Right kidney (tissue), 9 donors: ENCODE measurements around the gene SUCNR1.
"Not testable (repeated sequence)": the region's sequence is repeated elsewhere in the genome, so short reads cannot be mapped to it uniquely, and the experiment has no call there.

ENCODE experiments used
- DNase-seq: peaks from one replicate; pipeline ENCODE4 v3.0.0-alpha.2; 2016
- long read RNA-seq, 8 donors: transcript quantifications; one replicate each; lab custom pipeline, GENCODE V29; 2026

The SUCNR1 gene
- long read RNA-seq, donor 1, full-length matches to known transcripts = 3 of 3 reads
- long read RNA-seq, donor 1, partial matches to known transcripts = 0 of 3 reads
- long read RNA-seq, donor 1, other reads (novel, unspliced or antisense) = 0 of 3 reads
- long read RNA-seq, donor 2 = 0 reads
- long read RNA-seq, donor 3, full-length matches to known transcripts = 3 of 3 reads
- long read RNA-seq, donor 3, partial matches to known transcripts = 0 of 3 reads
- long read RNA-seq, donor 3, other reads (novel, unspliced or antisense) = 0 of 3 reads
- long read RNA-seq, donor 4, full-length matches to known transcripts = 6 of 6 reads
- long read RNA-seq, donor 4, partial matches to known transcripts = 0 of 6 reads
- long read RNA-seq, donor 4, other reads (novel, unspliced or antisense) = 0 of 6 reads
- long read RNA-seq, donor 5, full-length matches to known transcripts = 3 of 3 reads
- long read RNA-seq, donor 5, partial matches to known transcripts = 0 of 3 reads
- long read RNA-seq, donor 5, other reads (novel, unspliced or antisense) = 0 of 3 reads
- long read RNA-seq, donor 6, full-length matches to known transcripts = 1 of 1 reads
- long read RNA-seq, donor 6, partial matches to known transcripts = 0 of 1 reads
- long read RNA-seq, donor 6, other reads (novel, unspliced or antisense) = 0 of 1 reads
- long read RNA-seq, donor 7, full-length matches to known transcripts = 4 of 4 reads
- long read RNA-seq, donor 7, partial matches to known transcripts = 0 of 4 reads
- long read RNA-seq, donor 7, other reads (novel, unspliced or antisense) = 0 of 4 reads
- long read RNA-seq, donor 8, full-length matches to known transcripts = 7 of 7 reads
- long read RNA-seq, donor 8, partial matches to known transcripts = 0 of 7 reads
- long read RNA-seq, donor 8, other reads (novel, unspliced or antisense) = 0 of 7 reads

DNA sequence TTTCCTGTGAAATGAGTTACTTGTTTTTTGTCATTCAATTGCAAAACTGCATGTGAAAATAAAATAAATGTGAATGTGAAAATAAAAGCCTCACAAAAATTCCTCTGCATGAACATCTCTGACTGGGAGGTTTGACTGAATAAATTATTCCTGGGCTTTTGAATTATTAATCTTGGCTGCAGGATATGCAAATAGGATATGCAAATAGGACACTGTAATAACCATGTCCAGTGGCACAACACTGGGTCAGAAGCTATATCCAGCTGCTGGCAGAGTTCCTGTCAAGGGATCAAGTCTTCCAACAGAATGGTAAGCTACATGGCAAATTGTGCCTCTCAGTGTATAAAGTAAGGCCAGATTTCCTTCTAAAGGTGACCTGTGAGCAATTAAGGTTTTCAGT is at the start of gene SUCNR1:
Gene SUCNR1, plus strand, starts transcription at position 246 of the 400 bp plus-strand sequence. CDS start 6,250 bp downstream, outside the sequence.
- no peak for DNase-seq

DNA sequence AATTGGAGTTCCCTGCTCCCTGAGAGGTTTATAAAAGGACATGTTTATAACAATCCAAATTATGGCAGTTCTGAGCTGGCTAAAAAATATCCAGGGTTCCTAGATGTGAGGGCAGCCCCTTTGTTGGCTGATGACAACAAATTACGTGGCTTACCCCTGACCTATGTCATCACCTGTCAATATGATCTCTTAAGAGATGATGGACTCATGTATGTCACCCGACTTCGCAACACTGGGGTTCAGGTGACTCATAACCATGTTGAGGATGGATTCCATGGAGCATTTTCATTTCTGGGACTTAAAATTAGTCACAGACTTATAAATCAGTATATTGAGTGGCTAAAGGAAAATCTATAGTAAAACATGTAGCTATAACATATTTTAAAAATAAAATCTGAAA is 45.6 kb upstream of the SUCNR1 start:
- no peak for DNase-seq

- no peak for DNase-seq
Measured at GRCh38 chr3:151835751-151836525, 37.5 kb upstream of the SUCNR1 start.

DNA sequence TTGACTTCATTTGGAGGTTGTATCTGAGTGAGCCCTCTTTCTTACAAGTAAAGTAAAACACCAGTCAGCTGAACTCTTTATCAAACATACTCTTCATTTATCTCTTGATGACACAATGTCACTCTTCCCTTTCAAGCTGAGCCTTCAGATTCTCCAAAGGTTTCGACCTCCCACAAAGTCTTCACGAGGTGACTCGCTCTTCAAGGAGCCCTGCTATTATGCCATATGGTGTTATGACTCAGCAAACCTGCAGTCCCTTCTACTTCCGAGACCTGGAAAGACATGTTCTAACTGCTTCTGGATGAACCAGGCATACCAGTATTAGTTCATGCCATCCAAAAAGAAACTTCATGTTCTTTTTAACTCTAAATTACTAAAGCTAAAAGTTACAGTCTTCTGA is 36.4 kb upstream of the SUCNR1 start:
- DNase-seq = no peak

DNA sequence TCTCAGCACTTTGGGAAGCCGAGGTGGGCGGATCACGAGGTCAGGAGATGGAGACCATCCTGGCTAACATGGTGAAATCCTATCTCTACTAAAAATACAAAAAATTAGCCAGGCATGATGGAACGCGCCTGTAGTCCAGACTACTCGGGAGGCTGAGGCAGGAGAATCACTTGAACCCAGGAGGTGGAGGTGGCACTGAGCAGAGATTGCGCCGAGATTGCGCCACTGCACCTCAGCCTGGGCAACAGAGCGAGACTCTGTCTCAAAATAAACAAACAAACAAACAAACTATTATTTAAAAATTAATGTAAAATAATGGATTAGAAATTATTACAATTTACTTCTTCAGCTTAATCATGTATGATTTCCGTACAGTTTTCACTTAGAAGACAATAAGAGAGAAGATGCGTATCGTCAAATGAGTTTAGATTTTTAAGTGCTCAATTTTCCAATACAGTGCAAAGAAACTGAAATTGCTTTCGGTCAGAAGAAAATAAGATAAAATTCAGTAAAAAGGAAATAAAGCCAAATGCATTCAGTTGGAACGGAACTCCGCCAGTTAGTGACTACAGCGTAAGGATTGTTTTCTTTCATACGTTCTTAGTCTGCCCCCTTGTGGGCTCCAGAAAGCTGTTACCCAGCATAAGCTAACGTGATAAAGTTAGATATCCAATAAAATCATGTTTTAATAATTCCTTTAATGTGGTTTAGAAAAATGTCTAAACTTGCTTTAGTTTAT is 34.7 kb upstream of the SUCNR1 start:
- DNase-seq = no peak

GRCh38 chr3:151839313-151839631 is 34.2 kb upstream of the SUCNR1 start:
- DNase-seq = no peak

GRCh38 chr3:151841801-151842200 is 31.6 kb upstream of the SUCNR1 start:
- DNase-seq = no peak

DNA sequence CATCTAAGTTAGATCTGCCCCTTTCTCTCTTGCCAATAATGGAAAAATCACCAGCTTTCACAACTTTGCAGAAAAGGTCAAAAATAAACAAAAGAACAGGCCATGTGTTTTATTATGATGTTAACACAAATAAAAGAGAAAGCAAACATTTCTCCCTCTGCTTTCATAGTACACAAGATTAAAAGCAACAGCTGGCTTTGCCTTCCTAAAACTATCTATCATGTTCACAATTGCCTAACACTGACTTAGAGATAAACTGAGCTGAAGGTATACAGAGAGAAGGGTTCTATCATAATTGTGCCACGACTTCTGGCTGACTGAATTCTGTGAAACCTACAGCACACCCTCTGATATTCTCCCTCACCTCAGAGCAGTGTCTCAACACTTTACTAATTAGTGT is 30.2 kb upstream of the SUCNR1 start:
- DNase-seq = no peak

DNA sequence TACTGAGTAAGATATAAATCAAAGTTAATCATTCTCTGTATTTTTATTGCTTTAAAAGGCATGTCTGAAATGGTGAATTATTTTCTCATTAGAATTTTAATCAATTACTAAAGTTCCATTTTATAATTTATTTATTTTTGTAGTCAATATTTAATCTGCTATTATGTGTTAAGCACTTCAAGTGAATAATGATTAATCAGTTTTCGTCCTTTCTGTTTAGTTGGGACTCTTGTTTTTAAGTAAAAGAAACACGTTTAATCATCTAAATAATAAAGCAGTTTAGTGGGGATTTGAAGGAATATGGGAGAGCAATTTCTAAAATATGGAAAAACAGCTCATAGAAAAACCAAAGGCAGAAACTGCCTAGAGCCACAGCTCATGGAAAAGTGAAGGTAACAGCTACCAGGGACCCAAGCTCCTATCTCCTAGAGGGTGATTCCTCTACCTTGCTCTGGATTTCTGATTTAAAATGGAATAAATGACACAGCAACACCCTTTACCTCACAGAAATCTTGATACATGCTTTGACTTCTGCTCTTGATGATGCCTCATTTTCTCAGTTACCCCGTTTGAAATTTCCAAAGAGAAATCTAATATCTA is 28.0 kb upstream of the SUCNR1 start:
- no peak for DNase-seq

DNA sequence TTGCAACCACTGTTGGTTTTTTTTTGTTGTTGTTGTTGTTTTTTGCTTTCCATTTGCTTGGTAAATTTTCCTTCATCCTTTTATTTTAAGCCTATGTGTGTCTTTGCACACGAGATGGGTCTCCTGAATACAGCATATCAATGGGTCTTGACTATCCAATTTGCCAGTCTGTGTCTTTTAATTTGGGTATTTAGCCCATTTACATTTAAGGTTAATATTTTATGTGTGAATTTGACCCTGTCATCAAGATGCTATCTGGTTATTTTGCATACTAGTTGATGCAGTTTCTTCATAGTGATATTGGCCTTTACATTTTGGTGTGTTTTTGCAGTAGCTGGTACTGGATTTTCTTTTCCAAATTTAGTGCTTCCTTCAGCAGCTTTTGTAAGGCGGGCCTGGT is 23.4 kb upstream of the SUCNR1 start:
- not testable (repeated sequence) for DNase-seq

- no peak for DNase-seq
Measured at GRCh38 chr3:151852074-151852811, 21.2 kb upstream of the SUCNR1 start.

DNA sequence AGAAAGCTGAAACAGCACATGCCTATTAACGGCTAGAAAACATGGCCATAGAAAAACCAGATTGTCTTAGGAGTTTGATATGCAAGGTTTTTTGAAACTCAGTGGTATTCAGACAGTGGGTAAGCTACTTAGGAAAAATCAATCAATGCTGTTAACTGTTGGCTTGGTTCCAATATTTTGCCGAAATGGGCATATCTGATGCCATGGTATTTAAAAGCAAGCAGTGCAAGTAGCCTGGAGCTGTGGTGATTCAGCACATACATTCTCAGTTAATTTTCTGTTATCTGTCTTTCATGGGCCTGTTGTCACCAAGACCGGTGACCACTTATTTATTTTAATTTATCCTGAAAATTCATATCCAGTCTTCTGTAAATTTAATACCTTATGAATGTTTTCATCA is 17.3 kb upstream of the SUCNR1 start:
- DNase-seq = no peak

DNA sequence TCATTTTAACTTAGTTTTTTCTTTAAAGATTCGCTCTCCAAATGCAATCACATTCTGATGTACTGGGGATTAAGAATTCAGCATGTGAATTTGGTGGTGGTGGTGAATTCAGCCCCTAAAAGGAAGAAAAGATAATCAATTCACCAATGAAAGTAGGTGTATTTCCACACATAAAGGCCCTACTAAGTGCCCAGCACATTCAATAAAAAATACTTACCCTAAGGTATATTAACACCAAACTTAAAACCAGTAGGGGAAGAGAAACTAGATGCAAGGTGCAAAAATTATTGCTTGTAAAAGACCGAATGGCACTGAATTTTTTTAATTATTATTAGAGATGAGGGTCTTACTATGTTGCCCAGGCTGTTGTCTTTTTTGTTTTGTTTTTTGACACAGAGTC is 16.8 kb upstream of the SUCNR1 start:
- DNase-seq = no peak

DNA sequence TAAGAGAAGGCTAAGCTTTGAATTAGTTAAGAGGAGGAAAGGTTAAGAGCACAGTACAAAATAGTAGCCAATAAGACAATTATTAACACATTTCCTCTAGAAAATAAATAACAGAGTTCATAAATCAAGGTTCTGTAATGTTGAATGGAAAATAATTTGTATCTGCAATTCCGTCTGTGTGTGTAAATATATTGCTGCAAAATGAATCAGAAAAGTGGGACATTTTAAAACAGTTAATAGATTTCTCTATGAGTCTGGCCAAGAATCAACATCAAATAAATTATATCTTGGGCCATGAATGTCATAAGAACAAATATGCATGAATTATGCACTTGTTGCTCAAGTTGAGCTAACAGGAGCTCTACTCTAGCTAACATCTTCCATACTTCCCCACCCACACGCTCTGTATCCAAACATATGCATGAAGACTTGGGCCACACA is 14.2 kb upstream of the SUCNR1 start:
- no peak for DNase-seq

GRCh38 chr3:151859905-151860304 is 13.5 kb upstream of the SUCNR1 start:
- DNase-seq = no peak

DNA sequence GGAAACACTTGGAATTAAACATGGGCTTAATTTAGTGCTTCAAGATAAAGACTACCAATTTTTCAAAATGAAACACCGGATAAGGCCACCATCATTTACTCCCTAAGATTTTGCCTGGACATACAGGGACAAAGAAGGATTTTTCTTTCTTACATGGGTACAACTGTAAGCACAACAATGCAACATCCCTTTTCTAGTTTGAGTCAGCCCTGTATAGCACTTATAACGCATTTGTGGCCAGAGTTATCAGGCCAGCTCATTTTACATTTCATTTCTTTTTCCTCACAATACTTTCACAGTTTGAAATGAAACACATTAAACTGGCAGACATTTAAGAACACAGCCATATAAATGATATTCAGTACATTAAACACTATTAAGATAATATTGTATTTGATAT is 9.8 kb upstream of the SUCNR1 start:
- DNase-seq = no peak

- DNase-seq = no peak
Measured at GRCh38 chr3:151864423-151865101, 8.9 kb upstream of the SUCNR1 start.

DNA sequence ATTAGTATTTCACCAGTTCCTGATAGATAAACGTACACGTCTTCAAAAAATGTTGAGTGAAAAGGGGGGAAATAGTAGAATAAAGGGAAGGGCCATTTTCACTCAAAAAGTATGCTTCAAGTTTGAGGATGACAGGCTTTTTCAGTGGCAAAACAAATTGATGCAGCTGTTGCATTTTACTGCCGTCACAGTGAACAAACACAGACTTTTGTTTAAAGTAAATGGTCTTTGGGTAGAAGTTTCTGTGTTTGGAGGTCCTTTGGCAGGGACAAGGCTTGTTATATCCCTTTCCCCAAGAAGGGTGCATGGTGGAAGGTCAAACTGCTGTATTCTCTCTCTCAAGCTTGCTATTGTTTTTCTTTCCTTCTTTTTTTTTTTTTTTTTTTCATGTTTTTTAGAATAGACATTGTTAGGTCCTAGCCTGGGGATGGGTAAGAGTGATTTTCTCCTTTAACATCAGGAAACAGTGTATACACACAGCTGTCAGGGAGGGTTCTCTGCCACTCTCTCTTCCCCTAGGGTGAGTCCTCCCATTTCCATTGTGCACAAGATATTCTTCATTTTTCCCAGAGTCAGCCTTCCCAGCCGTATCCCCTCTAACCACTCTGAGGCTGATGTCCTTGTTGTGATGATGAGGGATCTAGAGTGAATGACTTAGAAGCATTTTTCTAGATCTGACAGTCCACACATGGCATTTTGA is 6.6 kb upstream of the SUCNR1 start:
- DNase-seq = no peak

- DNase-seq = no peak
Measured at GRCh38 chr3:151867666-151868065, 5.8 kb upstream of the SUCNR1 start.

GRCh38 chr3:151869181-151869580 is 4.3 kb upstream of the SUCNR1 start:
- DNase-seq = no peak
